ENCODE measurements around the gene TNIK. TPM values are rescaled to one million over a fixed set of nuclear protein-coding genes. Genes with fewer than 3 reads are reported as not detected.

TNIK gene
- total and polyA plus RNA-seq, 2 of the 13 experiments (the other 11 are each of a cell fraction or from before 2014, with no cell fraction given) = 0.15 to 0.22 TPM

DNA sequence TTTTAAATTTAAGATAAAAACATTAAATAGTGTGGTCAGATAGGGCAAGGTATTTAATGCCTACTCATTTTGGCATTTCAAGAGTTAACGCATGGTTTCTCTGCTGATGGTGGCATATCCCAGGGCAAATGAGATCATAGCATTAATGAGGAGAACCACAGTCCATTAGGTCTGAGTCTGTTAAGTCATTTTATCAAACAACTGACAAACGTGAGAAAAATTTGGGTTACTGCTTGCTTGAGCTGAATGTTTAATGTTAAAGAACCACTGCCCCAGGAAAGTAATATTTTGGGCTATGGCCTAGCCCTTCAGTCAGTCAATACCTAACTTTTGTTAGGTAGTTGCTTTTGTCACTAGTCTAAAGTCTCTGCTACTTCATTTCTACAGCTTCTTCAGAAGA, 395.7 kb downstream of the TNIK start:
- Histone ChIP-seq H4K20me1 (ENCODE audit: insufficient read depth, low read length) (no peaks in the 10 kb centered on the region), H3K9ac (ENCODE audit: insufficient read depth, low read depth, low read length) (no peak overlapping the region), H3K79me2 (ENCODE audit: insufficient read depth, low read length) (no peaks in the 10 kb centered on the region), H3K9me3 (ENCODE audit: low read length) (no peaks in the 10 kb centered on the region), H3K36me3 (replicated peaks in 1 of 2; ENCODE audit: control insufficient read depth in 1 of 2, insufficient read depth in 2 of 2, low read length in 2 of 2) (no peaks in the 10 kb centered on the region), H2AFZ (ENCODE audit: low read length) (no peak overlapping the region), H3K27me3 (ENCODE audit: control insufficient read depth in 1 of 2, insufficient read depth in 2 of 2, low read length in 2 of 2) (no peaks in the 10 kb centered on the region), H3K4me2 (ENCODE audit: low read depth, low read length) (no peak overlapping the region), H3K27ac (ENCODE audit: extremely low read length, insufficient read depth, low read length) (no peak overlapping the region), H3K4me3 (replicated peaks in 1 of 3; ENCODE audit: insufficient read depth in 1 of 3, low read depth in 2 of 3, low read length in 3 of 3) (no peak overlapping the region), H3K4me1 (ENCODE audit: insufficient read depth, low read length) (peaks cover 31% of the 10 kb centered on the region)
- ChIA-PET CTCF (ENCODE audit: low intra/inter-chr PET ratio, low total read pairs) (no interaction called here), POLR2A (no interaction called here)
- WGBS (ENCODE audit: low lambda C conversion rate) = 96% methylated on average over 2 of the region's 2 CpGs
- in situ Hi-C loops (cut with HindIII; ENCODE audit: extremely low pct_ligation_motif_present, low pct_unique_long_range_greater_than_20kb) (no loop called here), intact Hi-C loops (cut with micrococcal nuclease; ENCODE audit: unreplicated experiment) (no loop called here)
- ATAC-seq = no peak
- no peak for DNase-seq (ENCODE audit: low spot score)
- no peak for FAIRE-seq
- no TSS peak for BruUV-seq (replicated peaks)
- TF ChIP-seq ZNF557 (CRISPR knock-in tag; IDR thresholded peaks at IDR 0.05) (no peak), GRHL1 (CRISPR knock-in tag; conservative IDR thresholded peaks at IDR 0.05) (no peak), SP4 (CRISPR knock-in tag; IDR thresholded peaks at IDR 0.05) (no peak), ZNF800 (CRISPR knock-in tag; IDR thresholded peaks at IDR 0.05) (no peak), ONECUT2 (CRISPR knock-in tag; IDR thresholded peaks at IDR 0.05) (no peak), KIAA2018 (CRISPR knock-in tag; IDR thresholded peaks at IDR 0.05; ENCODE audit: borderline replicate concordance) (no peak), ZNF883 (CRISPR knock-in tag; IDR thresholded peaks at IDR 0.05; ENCODE audit: not compliant biosample characterization) (no peak), SMAD1 (CRISPR knock-in tag; IDR thresholded peaks at IDR 0.05; ENCODE audit: borderline replicate concordance, low read depth) (no peak), POLR2G (IDR thresholded peaks at IDR 0.05; ENCODE audit: low read depth, low read length) (no peak), ZNF761 (CRISPR knock-in tag; conservative IDR thresholded peaks at IDR 0.05) (no peak), ZNF530 (CRISPR knock-in tag; IDR thresholded peaks at IDR 0.05; ENCODE audit: low read depth) (no peak)
- TF ChIP-seq, protein P1, sequence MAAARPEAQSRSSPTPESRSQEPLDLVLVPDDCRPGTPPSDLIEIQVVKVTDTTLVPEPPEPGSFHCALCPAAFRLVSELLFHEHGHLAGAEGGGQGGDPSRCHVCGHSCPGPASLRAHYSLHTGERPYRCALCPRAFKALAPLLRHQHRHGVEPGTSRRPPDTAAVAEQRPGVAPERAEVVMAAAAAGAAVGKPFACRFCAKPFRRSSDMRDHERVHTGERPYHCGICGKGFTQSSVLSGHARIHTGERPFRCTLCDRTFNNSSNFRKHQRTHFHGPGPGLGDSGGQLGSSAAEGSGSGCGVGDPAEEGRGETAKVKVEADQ (CRISPR knock-in tag; IDR thresholded peaks at IDR 0.05; ENCODE audit: borderline replicate concordance) = no peak

Measured in HepG2 (cell line).